MCF 10A (cell line): ENCODE measurements around the gene DNER. TPM values are rescaled to one million over a fixed set of nuclear protein-coding genes. Genes with fewer than 3 reads are reported as not detected.

Source experiments
- BruUV-seq: library from RNA; stranded (reverse); fragments of 400-500 nt; replicated peaks from 2 replicates; lab custom pipeline; 2021; lab: Mats Ljungman, UMichigan
- CTCF ChIA-PET: fragments of 300-600 bp; sonication (Branson Sonifier 250); formaldehyde crosslinking; extraction: SDS; loops from one replicate; lab custom pipeline; 2021; ENCODE audit warnings: antibody characterized with exemption, inconsistent platforms; lab: Yijun Ruan, JAX
- POLR2A ChIA-PET: fragments of 300-600, 350-650 bp; sonication (Branson Sonifier 250); formaldehyde crosslinking; extraction: SDS; loops from one replicate; lab custom pipeline; 2020; ENCODE audit warnings: antibody characterized with exemption, inconsistent platforms; lab: Yijun Ruan, JAX
- DNase-seq: peaks from one replicate; pipeline ENCODE4 v3.0.0-alpha.2; 2018; ENCODE audit not compliant: unreplicated experiment
- H3K27ac Mint-ChIP-seq: one replicate; pipeline ENCODE4 v1.8.0; 2022; ENCODE audit warnings: mild to moderate bottlenecking, low read depth, mixed read lengths; ENCODE audit not compliant: unreplicated experiment
- H3K27me3 Mint-ChIP-seq: one replicate; pipeline ENCODE4 v1.8.0; 2022; ENCODE audit warnings: mixed read lengths; ENCODE audit not compliant: insufficient read depth, unreplicated experiment
- H3K36me3 Mint-ChIP-seq: one replicate; pipeline ENCODE4 v1.8.0; 2022; ENCODE audit warnings: mild to moderate bottlenecking, moderate library complexity, mixed read lengths; ENCODE audit not compliant: insufficient read depth, unreplicated experiment
- H3K4me1 Mint-ChIP-seq: one replicate; pipeline ENCODE4 v1.8.0; 2022; ENCODE audit warnings: mixed read lengths; ENCODE audit not compliant: insufficient read depth, unreplicated experiment
- H3K4me3 Mint-ChIP-seq: one replicate; pipeline ENCODE4 v1.8.0; 2022; ENCODE audit warnings: mild to moderate bottlenecking, moderate library complexity, mixed read lengths; ENCODE audit not compliant: unreplicated experiment
- H3K9me3 Mint-ChIP-seq: one replicate; pipeline ENCODE4 v1.8.0; 2022; ENCODE audit warnings: mixed read lengths; ENCODE audit not compliant: unreplicated experiment
- CTCF ChIP-seq: fragments of 200-600 bp; IDR thresholded peaks from one replicate; pipeline ENCODE4 v1.8.0; 2022; ENCODE audit warnings: antibody characterized with exemption, mild to moderate bottlenecking; ENCODE audit not compliant: unreplicated experiment
- intact Hi-C: fragments of 100-400 bp; cut with micrococcal nuclease; formaldehyde crosslinking; loops from 2 replicates; pipeline ENCODE4 v1.14.1; 2022
- total RNA-seq: library from RNA; stranded (reverse); gene quantifications from 2 replicates; pipeline ENCODE4 v1.2.3, GENCODE V29; 2022

Gene DNER
- total RNA-seq, 1 experiment from 2014 or later, result 49.2 TPM

- H3K9me3 Mint-ChIP-seq, result peaks cover 18% of the 10 kb centered on the region
- peaks cover 28% of the 10 kb centered on the region for H3K36me3 Mint-ChIP-seq
- H3K4me3 Mint-ChIP-seq, result no peak overlapping the region
- ChIA-PET CTCF (interaction anchor here (0.7 kb wide), 1 partner anchor 49 kb away, joined by 3 read pairs; no protein-coding TSS in a partner anchor), POLR2A (interaction anchor here (1.1 kb wide), 1 partner anchor 75 kb away, joined by 3 read pairs; no protein-coding TSS in a partner anchor)
- intact Hi-C loops, result no loop called here
- peak overlapping the region; percentile 62 for H3K27ac Mint-ChIP-seq
- H3K27me3 Mint-ChIP-seq, result no peaks in the 10 kb centered on the region
- peak; percentile 26 for DNase-seq
- TF ChIP-seq CTCF, result no peak
- no TSS peak for BruUV-seq
- H3K4me1 Mint-ChIP-seq, result peaks cover 55% of the 10 kb centered on the region
Measured at GRCh38 chr2:229348128-229348527, 366.2 kb downstream of the DNER start.

- POLR2A ChIA-PET, result interaction anchor here (0.7 kb wide), 2 partner anchors 10 to 61 kb away, joined by 3 read pairs; no protein-coding TSS in a partner anchor
- no peak overlapping the region for H3K4me3 Mint-ChIP-seq
- H3K36me3 Mint-ChIP-seq, result peaks cover 17% of the 10 kb centered on the region
- CTCF ChIA-PET, result interaction anchor here (0.5 kb wide), 1 partner anchor 1876 kb away, joined by 3 read pairs; no protein-coding TSS in a partner anchor
- peaks cover 18% of the 10 kb centered on the region for H3K9me3 Mint-ChIP-seq
- H3K27ac Mint-ChIP-seq, result peak overlapping the region; percentile 16
- intact Hi-C loops, result no loop called here
- peaks cover 58% of the 10 kb centered on the region for H3K4me1 Mint-ChIP-seq
- DNase-seq, result no peak
- TF ChIP-seq CTCF, result no peak
- H3K27me3 Mint-ChIP-seq, result no peaks in the 10 kb centered on the region
- no TSS peak for BruUV-seq
Measured at GRCh38 chr2:229346816-229347540, 367.4 kb downstream of the DNER start.

- no peak for TF ChIP-seq CTCF
- peak overlapping the region; percentile 78 for H3K27ac Mint-ChIP-seq
- peaks cover 11% of the 10 kb centered on the region for H3K9me3 Mint-ChIP-seq
- ChIA-PET CTCF (interaction anchor here (0.9 to 1.4 kb wide), 4 partner anchors 11 to 100 kb away, joined by 3 to 4 read pairs (median 3); no protein-coding TSS in a partner anchor), POLR2A (interaction anchor here (0.7 to 2.3 kb wide), 10 partner anchors 12 to 211 kb away, joined by 3 to 16 read pairs (median 5); no protein-coding TSS in a partner anchor)
- peaks cover 46% of the 10 kb centered on the region for H3K4me1 Mint-ChIP-seq
- no TSS peak for BruUV-seq
- intact Hi-C loops, result no loop called here
- peaks cover 14% of the 10 kb centered on the region for H3K36me3 Mint-ChIP-seq
- no peak for DNase-seq
- no peaks in the 10 kb centered on the region for H3K27me3 Mint-ChIP-seq
- H3K4me3 Mint-ChIP-seq, result no peak overlapping the region
Measured at GRCh38 chr2:229344955-229345354, 369.4 kb downstream of the DNER start.

GRCh38 chr2:229344151-229344551, 370.2 kb downstream of the DNER start:
- H3K27ac Mint-ChIP-seq, result peak overlapping the region; percentile 78
- CTCF ChIA-PET, result interaction anchor here (0.6 to 1.6 kb wide), 9 partner anchors 12 to 147 kb away, joined by 3 to 6 read pairs (median 4); partner anchors contain the start of gene PID1

More at GRCh38 chr2:229344151-229344551, 370.2 kb downstream of the DNER start:
- H3K4me1 Mint-ChIP-seq, result peaks cover 42% of the 10 kb centered on the region
- peaks cover 9% of the 10 kb centered on the region for H3K36me3 Mint-ChIP-seq
- no TSS peak for BruUV-seq
- peak overlapping the region; percentile 22 for H3K4me3 Mint-ChIP-seq
- peaks cover 6% of the 10 kb centered on the region for H3K9me3 Mint-ChIP-seq
- POLR2A ChIA-PET, result interaction anchor here (0.6 to 2.8 kb wide), 15 partner anchors 11 to 243 kb away, joined by 3 to 19 read pairs (median 4); partner anchors contain the start of gene PID1
- intact Hi-C loops, result no loop called here
- no peak for TF ChIP-seq CTCF
- DNase-seq, result peak; percentile 69
- H3K27me3 Mint-ChIP-seq, result no peaks in the 10 kb centered on the region
